Measurements from ENCODE around the gene FGR.
"Not testable (repeated sequence)": the region's sequence is repeated elsewhere in the genome, so short reads cannot be mapped to it uniquely, and the experiment has no call there.

- not testable (repeated sequence) for TF ChIP-seq CTCF (IDR thresholded peaks at IDR 0.05; ENCODE audit: insufficient read depth, low read length, poor library complexity, severe bottlenecking); EZH2phosphoT487 (conservative IDR thresholded peaks at IDR 0.05; ENCODE audit: low read length)
These were observed 7.3 kb downstream of the FGR start for GRCh38 chr1:27627733-27628132.

Measured in SU-DHL-6 (cell line).